Central memory CD8-positive, alpha-beta T cell (primary cell): ENCODE measurements around the gene USP7.
A peak's percentile ranks its signal among the peaks of the same experiment; 100 is the strongest.

Source experiments
- ATAC-seq: fragments of 150-1000 bp; cut with Tn5 transposase; replicated peaks from 2 replicates; pipeline ENCODE4 v1.10.0; 2022; ENCODE audit warnings: mild to moderate bottlenecking, moderate FRiP score, moderate number of reproducible peaks; ENCODE audit not compliant: poor library complexity, severe bottlenecking; ENCODE audit errors: extremely low read depth
- DNase-seq, 2 donors: peaks; one replicate each; pipeline ENCODE4 v3.0.0; 2021; ENCODE audit warnings: low spot score in 2 of 2
- H3K27ac Mint-ChIP-seq: one replicate; pipeline ENCODE4 v1.8.0; 2022; ENCODE audit warnings: low read depth, mild to moderate bottlenecking, moderate library complexity, mixed read lengths
- H3K27me3 Mint-ChIP-seq: one replicate; pipeline ENCODE4 v1.8.0; 2022; ENCODE audit warnings: mixed read lengths
- H3K36me3 Mint-ChIP-seq: one replicate; pipeline ENCODE4 v1.8.0; 2022; ENCODE audit warnings: mild to moderate bottlenecking, moderate library complexity, mixed read lengths; ENCODE audit not compliant: insufficient read depth
- H3K4me1 Mint-ChIP-seq: one replicate; pipeline ENCODE4 v1.8.0; 2022; ENCODE audit warnings: mixed read lengths
- H3K4me3 Mint-ChIP-seq: one replicate; pipeline ENCODE4 v1.8.0; 2022; ENCODE audit warnings: mild to moderate bottlenecking, moderate library complexity, mixed read lengths
- H3K9me3 Mint-ChIP-seq: one replicate; pipeline ENCODE4 v1.8.0; 2022; ENCODE audit warnings: mixed read lengths

Gene USP7

DNA sequence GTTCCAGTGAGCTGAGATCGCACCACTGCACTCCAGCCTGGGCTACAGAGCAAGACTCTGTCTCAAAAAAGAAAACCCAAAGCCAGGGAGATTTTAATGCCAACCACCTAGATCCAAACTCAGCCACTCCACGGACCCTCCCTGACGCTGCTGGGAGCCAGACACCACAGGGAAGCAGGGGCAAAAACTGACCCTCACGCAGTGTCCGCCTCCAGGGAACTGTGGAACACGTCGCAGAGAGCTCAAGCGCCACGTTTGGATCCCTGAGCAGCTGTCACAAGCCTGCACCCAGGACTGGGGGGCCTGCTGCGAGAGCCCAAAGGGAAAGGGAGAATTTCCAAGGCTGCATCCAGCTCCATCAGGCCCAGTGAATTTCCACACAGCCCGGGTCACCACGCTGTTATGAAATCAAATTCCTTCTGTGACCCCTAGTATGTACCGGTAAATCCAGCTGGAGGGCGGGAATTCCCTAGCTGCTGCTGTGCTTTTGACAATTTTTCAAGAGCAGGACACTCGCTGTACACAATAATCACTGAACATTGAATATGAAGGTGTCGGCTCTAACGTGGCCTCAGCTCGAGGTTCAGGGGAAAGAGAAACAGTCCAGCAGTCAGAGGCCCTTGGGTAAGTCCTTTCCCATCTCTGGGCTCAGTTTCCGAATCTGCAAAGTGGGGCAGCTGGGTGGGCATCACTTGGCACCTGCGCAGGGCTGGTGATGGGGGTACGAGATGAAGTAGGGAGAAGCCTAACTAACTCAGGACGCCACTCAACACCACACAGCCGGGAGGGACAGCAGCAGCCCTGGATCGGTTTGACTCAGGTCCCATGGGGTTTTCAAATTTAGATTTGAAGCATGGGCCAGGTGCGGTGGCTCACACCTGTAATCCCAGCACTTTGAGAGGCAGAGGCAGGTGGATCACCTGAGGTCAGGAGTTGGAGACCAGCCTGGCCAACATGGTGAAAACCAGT lies 103.5 kb downstream of the USP7 start:
- Mint-ChIP-seq H3K9me3 (no peaks in the 10 kb centered on the region), H3K27me3 (no peaks in the 10 kb centered on the region), H3K4me3 (no peak overlapping the region), H3K36me3 (peaks cover 28% of the 10 kb centered on the region), H3K4me1 (peaks cover 35% of the 10 kb centered on the region), H3K27ac (peak overlapping the region; percentile 44)
- ATAC-seq: no peak
- no peak for DNase-seq

DNA sequence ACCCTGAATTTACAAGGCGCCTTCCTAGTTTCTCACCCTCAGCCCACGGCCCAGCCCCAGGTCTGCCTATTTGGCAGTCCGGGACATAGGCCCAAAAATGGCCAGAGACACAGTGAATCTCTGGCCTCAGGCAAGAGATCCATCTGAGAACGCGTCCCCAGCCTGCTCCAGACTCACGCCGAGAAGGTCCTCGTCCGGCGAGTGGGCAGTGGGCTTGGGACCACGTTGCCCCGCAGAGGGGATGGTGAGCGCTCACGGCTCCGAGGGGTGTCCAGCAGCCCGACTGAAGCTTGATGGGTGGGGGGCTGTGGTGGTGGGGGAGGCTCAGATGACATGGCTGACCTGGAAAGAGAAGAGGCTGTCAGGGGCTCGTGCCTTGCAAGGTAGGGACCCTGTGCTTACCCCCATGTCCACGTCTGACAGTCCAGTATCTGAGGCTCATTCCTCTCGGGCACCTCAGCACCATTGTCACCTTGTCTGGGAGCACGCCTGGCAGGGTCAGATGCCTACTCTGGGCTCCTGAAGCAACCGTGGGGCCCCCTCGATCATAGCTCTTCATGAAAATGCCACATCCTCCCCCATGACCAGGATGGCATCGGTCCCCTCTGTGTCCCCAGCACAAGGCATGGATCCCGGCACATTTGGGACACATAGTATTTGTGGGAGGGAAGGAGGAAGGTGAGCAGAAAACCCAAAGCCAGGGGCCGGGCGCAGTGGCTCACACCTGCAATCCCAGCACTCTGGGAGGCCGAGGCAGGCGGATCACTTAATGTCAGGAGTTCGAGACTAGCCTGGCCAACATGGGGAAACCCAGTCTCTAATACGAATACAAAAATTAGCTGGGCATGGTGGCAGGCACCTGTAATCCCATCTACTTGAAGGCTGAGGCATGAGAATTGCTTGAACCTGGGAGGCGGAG lies 104.5 kb downstream of the USP7 start:
- H3K36me3 Mint-ChIP-seq: peaks cover 33% of the 10 kb centered on the region
- H3K9me3 Mint-ChIP-seq: no peaks in the 10 kb centered on the region
- no peak overlapping the region for H3K4me3 Mint-ChIP-seq
- H3K27ac Mint-ChIP-seq: peak overlapping the region; percentile 44
- peaks cover 25% of the 10 kb centered on the region for H3K4me1 Mint-ChIP-seq
- DNase-seq (no peak), ATAC-seq (no peak)
- no peaks in the 10 kb centered on the region for H3K27me3 Mint-ChIP-seq

DNA sequence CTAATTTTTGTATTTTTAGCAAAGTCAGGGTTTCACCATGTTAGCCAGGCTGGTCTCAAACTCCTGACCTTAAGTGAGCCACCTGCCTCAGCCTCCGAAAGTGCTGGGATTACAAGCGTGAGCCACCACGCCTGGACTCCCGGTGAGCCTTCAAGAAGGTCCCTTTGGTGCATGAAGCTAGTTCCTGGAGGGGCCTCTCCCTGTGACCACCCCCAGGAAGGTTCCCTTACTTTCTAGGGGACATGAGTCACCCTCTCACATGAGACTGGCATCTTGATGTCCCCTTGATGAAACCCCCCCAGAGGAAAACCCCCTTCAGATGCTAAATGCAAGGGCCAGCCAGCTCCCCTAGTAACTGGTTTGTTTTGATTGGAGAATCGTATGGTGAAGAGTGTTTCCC lies 107.7 kb downstream of the USP7 start:
- peaks cover 42% of the 10 kb centered on the region for H3K36me3 Mint-ChIP-seq
- ATAC-seq (no peak), DNase-seq (no peak)
- H3K4me1 Mint-ChIP-seq: peaks cover 10% of the 10 kb centered on the region
- no peaks in the 10 kb centered on the region for H3K9me3 Mint-ChIP-seq
- H3K27me3 Mint-ChIP-seq: no peaks in the 10 kb centered on the region
- H3K27ac Mint-ChIP-seq: peak overlapping the region; percentile 59
- H3K4me3 Mint-ChIP-seq: no peak overlapping the region

DNA sequence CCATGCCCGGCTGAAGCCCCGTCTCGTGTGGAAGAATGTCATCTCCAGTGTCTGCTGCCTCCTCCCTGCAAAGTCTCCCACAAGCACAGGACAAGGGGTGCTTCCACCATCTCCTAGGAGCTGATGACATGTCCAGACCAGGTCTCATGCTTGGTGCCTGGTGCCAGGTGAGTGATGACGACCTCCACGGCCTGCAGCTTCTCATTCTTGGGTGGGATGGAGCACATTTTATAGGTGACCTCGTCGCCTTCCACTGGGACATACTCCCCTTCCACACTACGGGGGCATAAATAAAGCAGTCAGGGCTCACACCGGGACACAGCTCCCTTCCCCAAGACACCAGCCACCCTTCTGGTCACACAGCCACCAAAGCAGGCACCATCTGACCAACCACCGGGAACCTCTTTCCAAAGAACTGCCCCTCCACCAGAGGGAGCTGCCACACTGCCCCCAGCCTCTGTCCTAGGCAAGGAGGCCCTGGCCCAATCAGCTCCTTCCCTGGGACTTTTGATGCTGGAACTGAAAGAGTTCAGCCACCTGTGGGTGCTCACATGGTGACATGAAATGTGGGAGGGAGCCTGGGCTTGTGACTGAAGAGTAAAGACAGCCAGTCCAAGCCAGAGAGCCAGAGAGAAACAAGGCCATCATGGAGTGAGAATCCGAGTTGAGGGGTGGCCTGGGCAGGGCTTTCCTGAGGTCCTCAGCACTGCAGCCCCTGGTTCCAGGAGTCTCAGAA lies 108.5 kb downstream of the USP7 start:
- ATAC-seq (no peak), DNase-seq (no peak)
- Mint-ChIP-seq H3K4me3 (peak overlapping the region; percentile 37), H3K9me3 (no peaks in the 10 kb centered on the region), H3K4me1 (peaks cover 18% of the 10 kb centered on the region), H3K27ac (peak overlapping the region; percentile 41), H3K27me3 (no peaks in the 10 kb centered on the region), H3K36me3 (peaks cover 42% of the 10 kb centered on the region)

DNA sequence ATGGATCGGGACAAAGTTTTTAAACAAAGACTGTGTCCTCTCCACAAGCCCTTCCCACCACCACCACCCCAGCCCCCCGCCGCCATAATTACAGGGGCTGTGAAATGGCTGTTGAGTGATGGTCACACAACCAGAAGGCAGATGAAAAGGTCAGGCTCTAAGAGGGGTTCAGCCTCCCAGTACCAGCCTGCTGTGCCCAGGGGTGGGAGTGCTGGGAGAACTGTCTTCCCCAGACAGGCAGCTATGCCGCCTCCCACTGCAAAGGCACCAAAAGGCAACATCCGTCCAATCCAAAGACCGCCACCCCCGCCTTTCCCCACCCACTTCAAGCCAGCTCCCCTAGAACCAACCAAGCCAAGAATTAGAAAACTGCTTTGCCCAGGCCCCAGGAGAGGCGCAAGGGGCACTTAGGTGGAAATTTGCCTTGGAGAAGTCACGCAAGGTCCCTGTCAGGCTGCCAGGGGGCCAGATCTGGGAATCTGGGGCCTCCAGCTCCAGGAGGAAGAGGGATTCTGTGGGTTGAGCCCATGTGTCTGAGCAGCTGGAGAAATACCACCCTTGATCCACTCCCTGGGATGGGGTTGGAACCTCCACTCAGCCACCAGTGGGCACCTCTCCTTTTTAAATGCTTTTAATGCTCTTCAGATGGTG lies 109.3 kb downstream of the USP7 start:
- Mint-ChIP-seq H3K4me3 (peak overlapping the region; percentile 37), H3K27ac (peak overlapping the region; percentile 41), H3K4me1 (peaks cover 18% of the 10 kb centered on the region), H3K9me3 (no peaks in the 10 kb centered on the region), H3K36me3 (peaks cover 46% of the 10 kb centered on the region), H3K27me3 (no peaks in the 10 kb centered on the region)
- ATAC-seq (no peak), DNase-seq (no peak)

DNA sequence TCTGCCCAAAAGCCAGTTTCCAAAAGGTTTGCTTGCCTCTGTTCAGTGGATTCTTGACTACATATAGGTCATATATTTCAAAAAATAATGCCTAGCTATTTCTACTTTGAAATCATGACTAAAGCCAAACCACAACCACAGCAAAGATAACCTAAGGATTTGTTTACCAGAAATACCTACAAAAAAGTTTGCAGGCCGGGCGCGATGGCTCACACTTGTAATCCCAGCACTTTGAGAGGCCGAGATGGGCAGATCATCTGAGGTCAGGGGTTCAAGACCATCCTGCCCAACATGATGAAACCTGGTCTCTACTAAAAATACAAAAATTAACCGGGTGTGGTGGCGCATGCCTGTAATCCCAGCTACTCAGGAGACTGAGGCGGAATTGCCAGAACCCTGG lies 110.1 kb downstream of the USP7 start:
- H3K4me3 Mint-ChIP-seq: no peak overlapping the region
- no peaks in the 10 kb centered on the region for H3K9me3 Mint-ChIP-seq
- DNase-seq (no peak), ATAC-seq (no peak)
- H3K27me3 Mint-ChIP-seq: no peaks in the 10 kb centered on the region
- H3K4me1 Mint-ChIP-seq: peaks cover 18% of the 10 kb centered on the region
- H3K36me3 Mint-ChIP-seq: peaks cover 43% of the 10 kb centered on the region
- H3K27ac Mint-ChIP-seq: no peak overlapping the region

DNA sequence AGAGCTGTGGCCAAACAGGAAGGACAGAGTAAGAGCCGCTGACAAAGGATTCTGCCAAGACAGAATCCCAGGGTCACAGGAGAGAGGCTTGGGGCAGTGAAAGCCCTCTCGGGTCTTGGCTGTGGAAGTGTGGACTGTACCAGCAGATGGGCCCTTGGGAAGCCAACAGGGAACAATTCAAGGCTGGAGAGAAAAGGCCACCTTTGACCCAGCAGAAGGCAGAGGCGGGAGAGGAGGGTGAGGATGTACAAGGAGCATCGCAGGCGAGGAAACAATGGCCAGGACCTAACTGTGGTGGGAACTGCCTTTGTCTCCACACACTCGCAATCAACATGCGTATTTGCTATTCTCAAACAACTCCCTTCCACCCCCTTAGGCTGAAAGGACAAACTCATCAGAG lies 110.6 kb downstream of the USP7 start:
- peaks cover 39% of the 10 kb centered on the region for H3K36me3 Mint-ChIP-seq
- H3K4me1 Mint-ChIP-seq: peaks cover 16% of the 10 kb centered on the region
- no peaks in the 10 kb centered on the region for H3K9me3 Mint-ChIP-seq
- H3K4me3 Mint-ChIP-seq: no peak overlapping the region
- no peak overlapping the region for H3K27ac Mint-ChIP-seq
- H3K27me3 Mint-ChIP-seq: no peaks in the 10 kb centered on the region
- ATAC-seq (no peak), DNase-seq (no peak)

DNA sequence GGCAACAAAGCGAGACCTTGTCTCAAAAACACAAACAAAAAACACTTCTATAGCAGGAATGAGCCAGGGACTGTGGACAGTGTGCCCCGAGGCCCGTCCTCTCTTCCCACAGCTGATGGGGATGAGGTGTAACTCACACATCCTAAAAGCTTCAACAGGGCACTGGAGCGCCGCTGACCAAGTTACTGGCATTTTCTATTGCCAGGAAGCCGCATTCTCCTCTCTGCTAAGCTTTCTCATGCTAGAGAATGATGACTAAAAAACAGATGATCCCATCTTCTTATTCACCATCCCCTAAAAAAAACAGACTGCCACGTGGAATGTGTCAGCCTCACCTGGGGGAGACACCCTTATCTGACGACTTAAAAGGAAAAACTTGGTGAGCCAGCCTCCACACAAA lies 111.2 kb downstream of the USP7 start:
- H3K36me3 Mint-ChIP-seq: peaks cover 34% of the 10 kb centered on the region
- ATAC-seq: no peak
- H3K4me1 Mint-ChIP-seq: peaks cover 12% of the 10 kb centered on the region

DNA sequence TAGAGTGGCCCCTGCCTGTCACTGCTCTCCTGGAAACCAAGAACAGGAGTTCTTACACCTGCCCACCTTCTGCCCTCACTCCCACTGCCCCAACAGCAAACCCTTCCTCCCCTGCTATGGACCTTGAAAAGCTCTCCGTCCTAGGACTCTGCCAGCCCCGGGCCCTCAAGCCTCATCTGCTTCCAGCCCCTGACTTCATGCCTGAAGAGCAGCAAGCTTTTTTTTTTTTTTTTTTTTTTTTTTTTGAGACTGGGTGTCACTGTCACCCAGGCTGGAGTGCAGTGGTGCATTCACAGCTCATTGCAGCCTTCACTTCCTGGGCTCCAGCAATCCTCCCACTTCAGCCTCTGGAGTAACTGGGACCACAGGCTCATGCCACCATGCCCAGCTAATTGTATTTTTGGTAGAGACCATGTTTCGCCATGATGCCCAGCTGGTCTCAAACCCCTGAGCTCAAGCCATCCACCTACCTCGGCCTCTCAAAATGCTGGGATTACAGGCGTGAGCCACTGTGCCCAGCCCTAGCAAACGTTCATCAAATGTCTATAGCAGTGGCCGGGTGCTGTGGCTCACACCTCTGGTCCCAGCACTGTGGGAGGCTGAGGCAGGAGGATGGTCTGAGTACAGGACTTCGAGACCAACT lies 111.8 kb downstream of the USP7 start:
- DNase-seq (no peak), ATAC-seq (no peak)
- peak overlapping the region; percentile 90 for H3K27ac Mint-ChIP-seq
- H3K9me3 Mint-ChIP-seq: no peaks in the 10 kb centered on the region
- no peak overlapping the region for H3K4me3 Mint-ChIP-seq
- no peaks in the 10 kb centered on the region for H3K27me3 Mint-ChIP-seq
- H3K4me1 Mint-ChIP-seq: peaks cover 12% of the 10 kb centered on the region
- H3K36me3 Mint-ChIP-seq: peaks cover 31% of the 10 kb centered on the region

More for the DNA sequence above, 111.2 kb downstream of the USP7 start:
- no peaks in the 10 kb centered on the region for H3K27me3 Mint-ChIP-seq
- H3K9me3 Mint-ChIP-seq: no peaks in the 10 kb centered on the region
- H3K4me3 Mint-ChIP-seq: no peak overlapping the region
- DNase-seq: no peak
- no peak overlapping the region for H3K27ac Mint-ChIP-seq

DNA sequence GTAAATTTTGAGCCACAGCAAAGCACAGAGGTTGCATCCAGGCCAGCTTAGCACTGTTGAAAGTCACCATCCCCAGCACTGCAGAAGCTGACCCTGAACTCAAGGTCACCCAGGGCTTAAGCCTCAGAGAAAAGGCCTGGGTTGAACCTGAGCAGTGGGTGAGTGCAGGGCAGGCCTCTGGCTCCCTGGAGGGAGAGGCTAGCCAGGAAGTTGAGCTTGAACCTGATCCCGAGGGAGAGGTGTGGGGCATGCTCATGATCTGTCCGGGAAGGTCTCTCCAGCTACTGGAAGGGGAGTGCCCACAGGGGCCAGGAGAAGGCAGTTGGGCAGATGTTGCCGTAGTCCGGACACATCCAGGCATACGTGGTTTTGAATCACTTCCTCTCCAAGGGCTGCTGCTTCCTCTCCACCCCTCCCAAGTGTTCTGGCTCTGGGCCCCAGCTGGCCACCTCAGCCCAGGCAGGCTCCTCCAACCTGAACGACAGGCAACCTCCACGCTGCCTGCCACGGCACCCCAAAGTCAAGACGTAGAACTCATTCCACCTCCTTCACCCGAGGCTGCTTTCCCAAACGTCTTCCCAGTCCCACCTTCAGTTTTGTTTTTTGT lies 113.3 kb downstream of the USP7 start:
- Mint-ChIP-seq H3K36me3 (peaks cover 23% of the 10 kb centered on the region), H3K27me3 (no peaks in the 10 kb centered on the region), H3K27ac (peak overlapping the region; percentile 90), H3K9me3 (no peaks in the 10 kb centered on the region), H3K4me3 (no peak overlapping the region), H3K4me1 (peaks cover 12% of the 10 kb centered on the region)
- DNase-seq: no peak
- ATAC-seq: peak; percentile 14

DNA sequence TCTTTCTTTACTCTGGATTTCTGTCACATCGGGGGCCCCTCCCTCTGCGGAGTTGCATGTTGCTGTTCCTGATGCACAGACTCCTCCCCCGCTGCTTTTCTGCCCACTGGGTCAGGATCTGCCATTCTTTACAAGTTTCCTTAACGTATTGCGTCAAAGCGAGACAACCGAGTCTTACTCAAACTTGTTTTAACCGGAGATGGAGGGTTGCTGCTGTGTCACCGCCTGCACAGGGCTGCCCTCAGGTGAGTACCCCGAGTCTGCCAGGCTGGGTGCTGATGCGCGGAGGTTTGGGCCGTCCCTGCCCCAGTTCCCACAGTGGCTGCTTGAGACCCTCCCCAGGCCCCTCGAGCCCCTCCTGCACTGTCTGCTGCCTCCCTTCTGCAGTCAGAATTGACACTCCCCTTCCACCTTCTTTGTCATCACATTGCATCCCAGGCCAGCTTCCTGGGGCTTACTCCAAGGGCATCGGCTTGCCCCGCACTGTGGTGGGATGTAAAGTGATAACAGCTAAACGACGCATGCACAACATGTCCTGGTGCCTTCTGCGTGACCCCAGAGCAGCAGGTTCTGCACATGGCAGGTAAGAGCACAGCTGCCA lies 114.2 kb downstream of the USP7 start:
- H3K4me1 Mint-ChIP-seq: peaks cover 19% of the 10 kb centered on the region
- ATAC-seq (no peak), DNase-seq (no peak)
- no peaks in the 10 kb centered on the region for H3K9me3 Mint-ChIP-seq
- peak overlapping the region; percentile 90 for H3K27ac Mint-ChIP-seq
- H3K36me3 Mint-ChIP-seq: peaks cover 22% of the 10 kb centered on the region
- H3K4me3 Mint-ChIP-seq: no peak overlapping the region
- no peaks in the 10 kb centered on the region for H3K27me3 Mint-ChIP-seq
